GM23248 (cell line): ENCODE data around the gene NTHL1.

Experiments used
- EZH2 ChIP-seq: fragments of 200-600 bp; sonication (generic); IDR thresholded peaks from 2 replicates; pipeline ENCODE4 v1.6.1; 2018; ENCODE audit warnings: antibody characterized with exemption, mild to moderate bottlenecking; ENCODE audit not compliant: insufficient read depth, poor library complexity, severe bottlenecking
- EZH2phosphoT487 ChIP-seq: fragments of 200-600 bp; sonication (generic); IDR thresholded peaks from 2 replicates; pipeline ENCODE4 v1.6.1; 2018; ENCODE audit warnings: antibody characterized with exemption, moderate library complexity, mild to moderate bottlenecking, low read depth; ENCODE audit not compliant: insufficient read depth

- TF ChIP-seq EZH2phosphoT487 = no peak
- no peak for TF ChIP-seq EZH2
Observed at GRCh38 chr16:2039274-2040031, 8.2 kb downstream of the NTHL1 start.
